Measurements from ENCODE around the gene PRCP.
A peak's percentile ranks its signal among the peaks of the same experiment; 100 is the strongest.

Gene PRCP

GRCh38 chr11:82831364-82831763 lies 68.9 kb downstream of the PRCP start:
- DNase-seq (ENCODE audit: low read depth) = no peak
- no peak for TF ChIP-seq CTCF (IDR thresholded peaks at IDR 0.05; ENCODE audit: control insufficient read depth, extremely low read depth, insufficient read depth)
- H3K4me3 ChIP-seq (ENCODE audit: low read depth, low read length) = no peak overlapping the region

- no peak overlapping the region for H3K4me3 ChIP-seq (ENCODE audit: low read depth, low read length)
- no peak for DNase-seq (ENCODE audit: low read depth)
These were observed 69.5 kb downstream of the PRCP start for GRCh38 chr11:82830746-82831145.

GRCh38 chr11:82829101-82829500 lies 71.1 kb downstream of the PRCP start:
- no peak for TF ChIP-seq CTCF (IDR thresholded peaks at IDR 0.05; ENCODE audit: control insufficient read depth, extremely low read depth, insufficient read depth)
- DNase-seq (ENCODE audit: low read depth) = no peak

More at GRCh38 chr11:82830746-82831145, 69.5 kb downstream of the PRCP start:
- no peak for TF ChIP-seq CTCF (IDR thresholded peaks at IDR 0.05; ENCODE audit: control insufficient read depth, extremely low read depth, insufficient read depth)

GRCh38 chr11:82828472-82828871 lies 71.8 kb downstream of the PRCP start:
- DNase-seq (ENCODE audit: low read depth) = no peak
- H3K4me3 ChIP-seq (ENCODE audit: low read depth, low read length) = no peak overlapping the region
- TF ChIP-seq CTCF (IDR thresholded peaks at IDR 0.05; ENCODE audit: control insufficient read depth, extremely low read depth, insufficient read depth) = no peak

More at GRCh38 chr11:82829101-82829500, 71.1 kb downstream of the PRCP start:
- no peak overlapping the region for H3K4me3 ChIP-seq (ENCODE audit: low read depth, low read length)

GRCh38 chr11:82826526-82826925 lies 73.7 kb downstream of the PRCP start:
- no peak for TF ChIP-seq CTCF (IDR thresholded peaks at IDR 0.05; ENCODE audit: control insufficient read depth, extremely low read depth, insufficient read depth)

GRCh38 chr11:82823647-82824619 lies 76.3 kb downstream of the PRCP start:
- TF ChIP-seq CTCF (IDR thresholded peaks at IDR 0.05; ENCODE audit: control insufficient read depth, extremely low read depth, insufficient read depth) = no peak
- no peak overlapping the region for H3K4me3 ChIP-seq (ENCODE audit: low read depth, low read length)
- peak; percentile 22 for DNase-seq (ENCODE audit: low read depth)

More at GRCh38 chr11:82826526-82826925, 73.7 kb downstream of the PRCP start:
- no peak overlapping the region for H3K4me3 ChIP-seq (ENCODE audit: low read depth, low read length)
- DNase-seq (ENCODE audit: low read depth) = no peak
